Heart left ventricle (tissue), 16 donors: Measurements from ENCODE around the gene TYSND1. TPM values are rescaled to one million over a fixed set of nuclear protein-coding genes. Genes with fewer than 3 reads are reported as not detected.

Experiments
- ATAC-seq, 4 donors: fragments of 200-7000 bp; cut with Tn5 transposase; one replicate each; pipeline ENCODE4 v1.9.1; 2020 to 2022; ENCODE audit warnings: moderate library complexity in 4 of 4, mild to moderate bottlenecking in 3 of 4, moderate number of reproducible peaks in 1 of 4
- DNase-seq, 5 donors: peaks; one replicate each; pipeline ENCODE4 v3.0.0-alpha.2; 2020
- H3K27ac ChIP-seq, 12 donors: fragments of 200-600 bp; sonication (generic) in 4 of 12; one replicate each; pipeline versions ENCODE4 v1.5.0 to v1.8.0; 2016 to 2022; ENCODE audit warnings: mild to moderate bottlenecking in 2 of 12
- H3K27me3 ChIP-seq, 9 donors: fragments of 200-600 bp; sonication (generic) in 2 of 9; one replicate each; pipeline versions ENCODE4 v1.5.1 to v1.8.0; 2016 to 2022; ENCODE audit warnings: mild to moderate bottlenecking in 3 of 9
- H3K36me3 ChIP-seq, 9 donors: fragments of 200-600 bp; sonication (generic) in 2 of 9; one replicate each; pipeline versions ENCODE4 v1.5.0 to v1.8.0; 2018 to 2022; ENCODE audit warnings: mild to moderate bottlenecking in 2 of 9
- H3K4me1 ChIP-seq, 12 donors: fragments of 200-600 bp; sonication (generic) in 4 of 12; one replicate each; pipeline versions ENCODE4 v1.5.0 to v1.8.0; 2016 to 2022; ENCODE audit warnings: mild to moderate bottlenecking in 3 of 12
- H3K4me3 ChIP-seq, 12 donors: fragments of 200-600 bp; sonication (generic) in 4 of 12; one replicate each; pipeline versions ENCODE4 v1.5.0 to v1.8.0; 2017 to 2022; ENCODE audit warnings: mild to moderate bottlenecking in 9 of 12, moderate library complexity in 4 of 12
- H3K9me3 ChIP-seq, 12 donors: fragments of 200-600 bp; sonication (generic) in 4 of 12; one replicate each; pipeline versions ENCODE4 v1.5.0 to v1.8.0; 2016 to 2022; ENCODE audit warnings: mild to moderate bottlenecking in 1 of 12
- CTCF ChIP-seq, 12 donors: fragments of 200-600 bp; sonication (generic) in 4 of 12; IDR thresholded peaks; one replicate each; pipeline versions ENCODE4 v1.5.0 to v1.8.0; 2018 to 2022; ENCODE audit warnings: antibody characterized with exemption in 12 of 12, mild to moderate bottlenecking in 5 of 12
- POLR2A ChIP-seq, 2 donors: fragments of 450-650 bp; IDR thresholded peaks; one replicate each; pipeline ENCODE4 v1.6.1; 2017; ENCODE audit warnings: antibody characterized with exemption in 2 of 2, mild to moderate bottlenecking in 2 of 2, moderate library complexity in 2 of 2
- WGBS, 4 donors: extraction: QIAGEN DNeasy Blood & Tissue Kit in 2 of 4; methylation state at CpG; one replicate each; pipeline versions ENCODE4 v1.1.5 to v1.1.7; 2013 to 2018; 5-methylcytosine and 5-hydroxymethylcytosine counted together
- intact Hi-C, 10 donors: fragments of 100-400 bp; cut with DNase I; formaldehyde crosslinking; loops; one replicate each; pipeline versions ENCODE4 v1.11.1 to v1.14.2; 2022
- polyA plus RNA-seq, 2 donors: library from polyadenylated mRNA; stranded (reverse); fragments of 200-250 nt; gene quantifications; one replicate each; pipeline ENCODE4 v1.2.3, GENCODE V29; 2013
- total RNA-seq, 9 donors: library from RNA; depleted of rRNA in 2 of 9; stranded (reverse); fragments of >200 nt in 2 of 9; fragmentation: NEBNext Ultra II Directional in 3 of 9; extraction: Animal tissue kit (Norgen Biotek cat#: 25700) in 3 of 9; gene quantifications; one replicate each; pipeline versions ENCODE4 v1.1.0 to v1.2.4, GENCODE V29; 2016 to 2023
- donor health status: ischemic (EF 13 %, LVEDD 7.1; RV severe dilation, severe dysfunction).
- donor health status: healthy with polysubstance abuse.
- donor health status: DM: no; HTN: yes; CAD: no.
- donor health status: DM: no; HTN: no; CAD: no.
- donor health status: ischemic (EF 25% LVEDD 6.9; RV normal size, moderate dysfunction).
- donor health status: ischemic (EF 25% LVEDD 5.7; RV mildly dilated, moderate dysfunction).
- donor health status: healthy.
- donor health status: DM: yes; HTN: yes; CAD: no.
- donor health status: ischemic (EF 35%, LVEDD 5.7; RV mildly dilated, moderate dysfunction).
- donor health status: nonischemic (EF 11% LVEDD 7.7; RV severe dilation, severe dysfunction).
- donor health status: DM: yes; HTN: yes; CAD: no.
- donor health status: PGD.
- donor health status: ischemic (EF 29% LVEDD 5.4; RV normal size, mild dysfunction).
- donor health status: nonischemic (EF 23%, LVEDD 6.1; RV moderate dilation, normal function).

The TYSND1 gene
- total and polyA plus RNA-seq, 11 donors, result 2.5 to 9.6 (median 5.1) TPM

GRCh38 chr10:70115948-70116682, 30.4 kb downstream of the TYSND1 start:
- no peaks in the 10 kb centered on the region for H3K27me3 ChIP-seq
- peaks cover 0 to 87% (median 81%) of the 10 kb centered on the region in 9 donors for H3K36me3 ChIP-seq
- ATAC-seq (peak in 3 of 4 donors; percentile 53 to 57 (median 55)), DNase-seq (peak in 3 of 5 donors; percentile 29 to 47 (median 39))
- H3K27ac ChIP-seq, result no peak overlapping the region
- no peak for TF ChIP-seq POLR2A (IDR thresholded peaks at IDR 0.05)
- peak; percentile 70 to 92 (median 84) for TF ChIP-seq CTCF (IDR thresholded peaks at IDR 0.05)
- 54 to 59% (median 56%) methylated on average over 12 of the region's 12 CpGs for WGBS, 4 donors
- no peak overlapping the region for H3K4me3 ChIP-seq
- intact Hi-C loops, result loop anchor here in 2 of 10 donors (2.0 kb wide), 1 partner anchor 31 kb away; the partner anchor contains the start of gene TYSND1 (in 2 of the 2)
- H3K9me3 ChIP-seq, result no peaks in the 10 kb centered on the region
- H3K4me1 ChIP-seq, result peaks cover 0 to 15% (median 0%) of the 10 kb centered on the region in 12 donors

- TF ChIP-seq POLR2A (IDR thresholded peaks at IDR 0.05) (no peak), CTCF (IDR thresholded peaks at IDR 0.05) (no peak)
- H3K36me3 ChIP-seq, result peaks cover 0 to 90% (median 78%) of the 10 kb centered on the region in 9 donors
- DNase-seq (no peak), ATAC-seq (no peak)
- no peaks in the 10 kb centered on the region for H3K9me3 ChIP-seq
- no peak overlapping the region for H3K4me3 ChIP-seq
- WGBS, 4 donors, result 79 to 96% (median 92%) methylated on average over 13 to 15 of the region's 15 CpGs
- H3K4me1 ChIP-seq, result peaks cover 0 to 15% (median 0%) of the 10 kb centered on the region in 12 donors
- H3K27me3 ChIP-seq, result no peaks in the 10 kb centered on the region
- intact Hi-C loops, result no loop called here
- no peak overlapping the region for H3K27ac ChIP-seq
Observed at GRCh38 chr10:70114902-70115301, 31.6 kb downstream of the TYSND1 start.

- intact Hi-C loops, result no loop called here
- peaks cover 0 to 15% (median 0%) of the 10 kb centered on the region in 12 donors for H3K4me1 ChIP-seq
- H3K4me3 ChIP-seq, result no peak overlapping the region
- 87 to 98% (median 93%) methylated on average over 8 of the region's 8 CpGs for WGBS, 4 donors
- no peaks in the 10 kb centered on the region for H3K27me3 ChIP-seq
- no peaks in the 10 kb centered on the region for H3K9me3 ChIP-seq
- DNase-seq (no peak), ATAC-seq (no peak)
- TF ChIP-seq POLR2A (IDR thresholded peaks at IDR 0.05), result no peak
- TF ChIP-seq CTCF (IDR thresholded peaks at IDR 0.05), result no peak
- no peak overlapping the region for H3K27ac ChIP-seq
- peaks cover 0 to 77% (median 58%) of the 10 kb centered on the region in 9 donors for H3K36me3 ChIP-seq
Observed at GRCh38 chr10:70112071-70112470, 34.4 kb downstream of the TYSND1 start.

- intact Hi-C loops, result no loop called here
- peaks cover 0 to 74% (median 55%) of the 10 kb centered on the region in 9 donors for H3K36me3 ChIP-seq
Observed at GRCh38 chr10:70111496-70111895, 35.0 kb downstream of the TYSND1 start.

More at GRCh38 chr10:70111496-70111895, 35.0 kb downstream of the TYSND1 start:
- H3K9me3 ChIP-seq, result no peaks in the 10 kb centered on the region
- TF ChIP-seq POLR2A (IDR thresholded peaks at IDR 0.05), result no peak
- TF ChIP-seq CTCF (IDR thresholded peaks at IDR 0.05), result no peak
- no peak for ATAC-seq
- H3K27ac ChIP-seq, result no peak overlapping the region
- DNase-seq, result no peak
- no peak overlapping the region for H3K4me3 ChIP-seq
- peaks cover 0 to 14% (median 0%) of the 10 kb centered on the region in 12 donors for H3K4me1 ChIP-seq
- 92 to 94% (median 93%) methylated on average over 22 of the region's 22 CpGs for WGBS, 4 donors
- no peaks in the 10 kb centered on the region for H3K27me3 ChIP-seq
